Esophagus (tissue), 2 donors: ENCODE results near the gene TRIM67. TPM values are rescaled to one million over a fixed set of nuclear protein-coding genes. Genes with fewer than 3 reads are reported as not detected.

Source experiments
- H3K27ac ChIP-seq, 2 donors: one replicate each; pipeline ENCODE4 v1.5.1; 2013; ENCODE audit warnings: low read depth in 2 of 2, mild to moderate bottlenecking in 2 of 2, inconsistent platforms in 1 of 2, low read length in 1 of 2, moderate library complexity in 1 of 2
- H3K27me3 ChIP-seq, 2 donors: one replicate each; pipeline ENCODE4 v1.6.1; 2013; ENCODE audit warnings: low read length in 2 of 2, control low read depth in 1 of 2, mild to moderate bottlenecking in 1 of 2; ENCODE audit not compliant: insufficient read depth in 2 of 2, control insufficient read depth in 1 of 2
- H3K36me3 ChIP-seq, 2 donors: one replicate each; pipeline ENCODE4 v1.6.1; 2013; ENCODE audit warnings: low read length in 1 of 2; ENCODE audit not compliant: control insufficient read depth in 2 of 2, insufficient read depth in 2 of 2
- H3K4me1 ChIP-seq, 2 donors: one replicate each; pipeline ENCODE4 v1.6.1; 2013; ENCODE audit warnings: low read length in 1 of 2; ENCODE audit not compliant: control insufficient read depth in 2 of 2, insufficient read depth in 2 of 2
- H3K4me3 ChIP-seq, 2 donors: one replicate each; pipeline ENCODE4 v1.5.1; 2013; ENCODE audit warnings: low read length in 2 of 2, mild to moderate bottlenecking in 2 of 2, low read depth in 1 of 2, moderate library complexity in 1 of 2
- H3K9me3 ChIP-seq, 2 donors: one replicate each; pipeline ENCODE4 v1.6.1; 2013; ENCODE audit warnings: mild to moderate bottlenecking in 2 of 2, low read depth in 1 of 2, low read length in 1 of 2, moderate library complexity in 1 of 2; ENCODE audit not compliant: control insufficient read depth in 2 of 2, insufficient read depth in 1 of 2
- WGBS, 2 donors: extraction: QIAGEN DNeasy Blood & Tissue Kit; methylation state at CpG; one replicate each; pipeline ENCODE4 v1.1.7; 2013; 5-methylcytosine and 5-hydroxymethylcytosine counted together
- polyA plus RNA-seq, 2 donors: library from polyadenylated mRNA; stranded (reverse); fragments of 200-250 nt; gene quantifications; one replicate each; pipeline ENCODE4 v1.2.3, GENCODE V29; 2013
- donor health status: healthy with polysubstance abuse.
- donor health status: Bipolar disorder and iron deficiency.

The TRIM67 gene
- polyA plus RNA-seq, 2 donors: under 0.01 TPM; not detected in 1

DNA sequence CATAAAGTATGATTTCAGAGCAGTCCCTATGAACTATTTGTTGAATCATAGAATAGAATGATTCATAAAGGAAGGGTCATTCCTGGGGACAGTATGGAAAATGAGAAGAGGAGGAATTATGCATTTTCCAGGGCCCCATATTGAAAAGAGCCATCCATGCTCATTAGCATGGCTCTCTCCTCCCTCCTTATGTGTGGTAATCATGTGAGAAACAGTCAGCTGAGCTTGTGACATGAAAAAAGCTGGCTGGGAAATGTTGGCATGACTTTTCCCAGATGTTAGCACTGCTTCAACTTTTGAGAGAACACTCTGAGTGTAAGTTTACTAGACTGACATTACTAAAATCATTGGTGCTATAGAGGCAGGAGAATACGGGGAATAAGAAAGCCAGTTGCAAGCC is 16.1 kb downstream of the TRIM67 start:
- Histone ChIP-seq H3K27ac (no peak overlapping the region), H3K27me3 (peaks cover 0 to 3% of the 10 kb centered on the region in 2 donors), H3K4me1 (no peaks in the 10 kb centered on the region), H3K9me3 (peaks cover 0 to 4% of the 10 kb centered on the region in 2 donors), H3K36me3 (no peaks in the 10 kb centered on the region), H3K4me3 (no peak overlapping the region)
- 71 to 74% methylated on average over 1 of the region's 1 CpG for WGBS, 2 donors

DNA sequence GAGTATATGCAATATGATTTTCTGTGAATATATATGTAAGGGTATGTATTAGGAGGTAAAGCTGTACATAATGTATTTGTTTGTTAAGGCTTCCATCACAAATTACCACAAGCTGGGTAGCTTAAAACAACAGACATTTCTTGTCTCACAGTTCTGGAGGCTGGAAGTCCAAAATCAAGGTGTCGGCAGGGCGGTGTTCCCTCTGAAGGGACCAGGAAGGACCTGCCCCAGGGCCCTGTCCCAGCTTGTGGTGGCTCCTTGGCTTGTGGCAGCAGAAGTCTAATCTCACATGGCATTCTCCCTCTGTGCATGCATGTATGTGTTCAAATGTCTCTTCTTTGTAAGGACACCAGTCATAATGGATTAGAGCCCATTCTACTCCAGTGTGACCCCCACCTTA is 17.1 kb downstream of the TRIM67 start:
- peaks cover 0 to 3% of the 10 kb centered on the region in 2 donors for H3K27me3 ChIP-seq
- H3K27ac ChIP-seq: no peak overlapping the region
- WGBS, 2 donors: 98 to 100% methylated on average over 2 of the region's 2 CpGs
- peaks cover 0 to 4% of the 10 kb centered on the region in 2 donors for H3K9me3 ChIP-seq
- no peaks in the 10 kb centered on the region for H3K4me1 ChIP-seq
- H3K36me3 ChIP-seq: no peaks in the 10 kb centered on the region
- no peak overlapping the region for H3K4me3 ChIP-seq

DNA sequence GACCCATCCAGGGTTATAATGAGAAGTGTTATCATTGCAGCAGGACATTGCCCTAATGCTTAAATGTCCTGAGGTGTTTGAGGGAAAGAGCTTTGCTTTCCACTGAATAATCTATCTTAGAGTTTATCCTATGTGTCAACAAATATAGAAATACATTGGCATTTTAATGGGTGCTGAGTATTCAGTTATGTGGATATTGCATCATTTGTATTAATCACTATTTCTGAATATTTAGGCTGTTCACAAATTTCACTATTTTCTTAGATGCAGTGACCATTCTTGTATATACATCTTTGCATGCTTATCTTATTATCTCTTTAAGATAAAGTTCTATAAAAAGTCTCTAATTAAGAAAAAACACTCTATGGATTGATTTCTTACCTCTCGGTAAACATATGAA is 18.2 kb downstream of the TRIM67 start:
- Histone ChIP-seq H3K27ac (no peak overlapping the region), H3K27me3 (peaks cover 0 to 3% of the 10 kb centered on the region in 2 donors), H3K9me3 (peaks cover 0 to 4% of the 10 kb centered on the region in 2 donors), H3K36me3 (no peaks in the 10 kb centered on the region), H3K4me1 (no peaks in the 10 kb centered on the region), H3K4me3 (no peak overlapping the region)
- 97 to 100% methylated on average over 1 of the region's 1 CpG for WGBS, 2 donors

DNA sequence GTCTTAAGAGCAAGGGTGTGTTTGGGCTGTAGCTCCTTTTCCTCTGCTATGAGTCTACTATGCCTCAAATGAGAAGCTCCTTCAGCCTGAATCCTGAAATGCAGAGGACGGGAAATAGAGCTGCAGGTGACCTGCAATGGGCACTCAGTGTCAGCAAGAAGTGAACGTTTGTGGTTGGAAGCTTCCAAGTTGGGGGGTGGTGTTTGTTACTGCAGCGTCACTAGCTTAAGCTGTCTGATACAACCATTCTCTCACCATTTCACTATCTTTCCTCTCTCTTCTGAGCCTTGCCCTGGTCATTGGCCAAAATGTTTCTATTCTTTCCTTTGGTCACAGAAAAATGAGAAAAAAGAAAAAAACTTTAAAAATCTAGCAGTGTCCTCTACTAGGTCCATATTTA is 19.4 kb downstream of the TRIM67 start:
- WGBS, 2 donors: 69 to 86% methylated on average over 3 of the region's 3 CpGs
- no peaks in the 10 kb centered on the region for H3K36me3 ChIP-seq
- peaks cover 0 to 3% of the 10 kb centered on the region in 2 donors for H3K27me3 ChIP-seq
- no peak overlapping the region for H3K27ac ChIP-seq
- H3K4me1 ChIP-seq: no peaks in the 10 kb centered on the region
- H3K9me3 ChIP-seq: peaks cover 0 to 4% of the 10 kb centered on the region in 2 donors
- no peak overlapping the region for H3K4me3 ChIP-seq

DNA sequence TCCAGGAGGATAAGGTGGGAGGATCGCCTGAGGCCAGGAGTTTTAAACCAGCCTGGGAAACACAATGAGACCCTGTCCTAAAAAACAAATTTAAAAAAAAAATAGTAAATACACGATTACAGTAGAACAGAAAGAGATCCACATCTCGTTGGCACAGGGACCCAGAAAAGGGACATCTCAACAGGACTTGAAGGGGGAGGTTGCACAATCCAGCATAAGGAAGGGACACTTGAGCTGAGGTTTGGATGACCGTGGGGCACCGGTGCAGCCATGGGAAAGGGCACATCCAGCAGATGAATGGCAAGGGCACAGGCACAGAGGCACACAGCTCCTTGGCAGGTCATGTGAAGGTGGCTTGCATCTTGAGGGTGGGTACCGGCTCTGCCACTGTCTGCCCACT is 20.5 kb downstream of the TRIM67 start:
- H3K27ac ChIP-seq: no peak overlapping the region
- H3K4me3 ChIP-seq: no peak overlapping the region
- H3K36me3 ChIP-seq: no peaks in the 10 kb centered on the region
- H3K4me1 ChIP-seq: no peaks in the 10 kb centered on the region
- WGBS, 2 donors: 86 to 88% methylated on average over 6 of the region's 6 CpGs
- H3K27me3 ChIP-seq: peaks cover 0 to 3% of the 10 kb centered on the region in 2 donors
- peaks cover 0 to 4% of the 10 kb centered on the region in 2 donors for H3K9me3 ChIP-seq

GRCh38 chr1:231183639-231184590 is 22.1 kb downstream of the TRIM67 start:
- H3K4me1 ChIP-seq: no peaks in the 10 kb centered on the region
- H3K27me3 ChIP-seq: peaks cover 3 to 10% of the 10 kb centered on the region in 2 donors
- H3K4me3 ChIP-seq: no peak overlapping the region
- 53 to 54% methylated on average over 13 of the region's 13 CpGs for WGBS, 2 donors
- peaks cover 0 to 3% of the 10 kb centered on the region in 2 donors for H3K9me3 ChIP-seq
- H3K27ac ChIP-seq: no peak overlapping the region
- H3K36me3 ChIP-seq: no peaks in the 10 kb centered on the region

GRCh38 chr1:231184891-231185290 is 23.0 kb downstream of the TRIM67 start:
- H3K27me3 ChIP-seq: peaks cover 0 to 10% of the 10 kb centered on the region in 2 donors

GRCh38 chr1:231185391-231185790 is 23.5 kb downstream of the TRIM67 start:
- no peaks in the 10 kb centered on the region for H3K4me1 ChIP-seq
- H3K4me3 ChIP-seq: no peak overlapping the region
- no peaks in the 10 kb centered on the region for H3K36me3 ChIP-seq
- 88 to 90% methylated on average over 11 of the region's 11 CpGs for WGBS, 2 donors
- H3K27ac ChIP-seq: no peak overlapping the region
- peaks cover 2 to 3% of the 10 kb centered on the region in 2 donors for H3K9me3 ChIP-seq
- H3K27me3 ChIP-seq: peaks cover 0 to 10% of the 10 kb centered on the region in 2 donors

More at GRCh38 chr1:231184891-231185290, 23.0 kb downstream of the TRIM67 start:
- Histone ChIP-seq H3K9me3 (peaks cover 2 to 3% of the 10 kb centered on the region in 2 donors), H3K27ac (no peak overlapping the region), H3K36me3 (no peaks in the 10 kb centered on the region), H3K4me1 (no peaks in the 10 kb centered on the region), H3K4me3 (no peak overlapping the region)
- 83 to 86% methylated on average over 6 of the region's 6 CpGs for whole genome bisulfite sequencing, 2 donors

- Histone ChIP-seq H3K27ac (no peak overlapping the region), H3K27me3 (peaks cover 0 to 10% of the 10 kb centered on the region in 2 donors), H3K4me3 (no peak overlapping the region), H3K9me3 (peaks cover 2 to 3% of the 10 kb centered on the region in 2 donors), H3K4me1 (no peaks in the 10 kb centered on the region), H3K36me3 (no peaks in the 10 kb centered on the region)
- 73 to 76% methylated on average over 11 of the region's 11 CpGs for WGBS, 2 donors
Observed at GRCh38 chr1:231186356-231187115, 24.7 kb downstream of the TRIM67 start.
